ENCODE results near the gene TLE4. TPM values are rescaled to one million over a fixed set of nuclear protein-coding genes. Genes with fewer than 3 reads are reported as not detected.

Gene TLE4
- total and polyA plus RNA-seq, 7 experiments from 2014 or later, result 21.0 to 196 (median 102) TPM

DNA sequence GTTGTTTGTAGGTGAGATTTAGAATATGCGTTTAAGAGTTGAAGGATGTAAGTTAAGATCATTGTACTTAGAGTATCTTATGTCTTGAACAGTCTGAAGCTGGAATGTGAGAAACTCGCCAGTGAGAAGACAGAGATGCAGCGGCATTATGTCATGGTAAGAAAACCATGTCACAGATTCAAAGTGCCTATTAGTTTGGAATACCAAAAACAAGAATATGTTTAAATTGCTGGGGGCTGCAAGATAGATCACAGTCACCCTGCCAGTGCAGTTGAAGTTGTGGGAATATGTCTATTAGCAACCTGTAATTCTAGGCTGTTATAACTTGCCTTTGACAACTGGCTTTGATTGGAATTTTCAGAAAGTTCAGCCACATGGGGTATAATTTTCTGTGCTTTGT lies 3.0 kb downstream of the TLE4 start:
- Mint-ChIP-seq H3K27me3 (peaks cover 0 to 17% (median 0%) of the 10 kb centered on the region in 5 donors), H3K4me1 (peaks cover 43 to 72% (median 62%) of the 10 kb centered on the region in 7 donors), H3K4me3 (peak overlapping the region in 7 of 10 donors; percentile 26 to 95 (median 91)), H3K27ac (peak overlapping the region in 6 of 9 donors; percentile 44 to 97 (median 94)), H3K36me3 (peaks cover 0 to 20% (median 3%) of the 10 kb centered on the region in 5 donors), H3K9me3 (peaks cover 0 to 4% (median 0%) of the 10 kb centered on the region in 11 donors)
- H3K27ac ChIP-seq (ENCODE audit: low read depth, low read length), result no peak overlapping the region
- ChIA-PET POLR2A (no interaction called here), CTCF (no interaction called here)
- intact Hi-C loops (cut with micrococcal nuclease), result loop anchor here (5.0 to 10.0 kb wide), 8 partner anchors 102 to 1542 kb away; partner anchors contain the start of gene GNAQ (in 1 of the 2)
- no peaks in the 10 kb centered on the region for H3K27me3 ChIP-seq (ENCODE audit: control insufficient read depth in 2 of 2, insufficient read depth in 2 of 2, low read length in 2 of 2)
- H3K4me3 ChIP-seq (ENCODE audit: low read length), result peak overlapping the region; percentile 70
- ATAC-seq, result no peak
- DNase-seq, result no peak
- H3K9me3 ChIP-seq (ENCODE audit: control insufficient read depth in 2 of 3, low read length in 3 of 3), result no peaks in the 10 kb centered on the region
- H3K4me1 ChIP-seq (ENCODE audit: control insufficient read depth in 2 of 2, insufficient read depth in 2 of 2, low read length in 2 of 2), result peaks cover 18 to 34% of the 10 kb centered on the region in 2 donors
- peaks cover 0 to 9% (median 0%) of the 10 kb centered on the region in 3 experiments for H3K36me3 ChIP-seq (ENCODE audit: control insufficient read depth in 2 of 3, insufficient read depth in 3 of 3, low read length in 3 of 3)

GRCh38 chr9:79575547-79575946 lies 3.8 kb downstream of the TLE4 start:
- intact Hi-C loops (cut with micrococcal nuclease), result loop anchor here in 1 of 2 donors (10.0 kb wide), 1 partner anchor 1501 kb away; no protein-coding TSS in a partner anchor
- peaks cover 0 to 25% (median 5%) of the 10 kb centered on the region in 5 donors for H3K36me3 Mint-ChIP-seq
- peaks cover 25 to 34% of the 10 kb centered on the region in 2 donors for H3K4me1 ChIP-seq (ENCODE audit: control insufficient read depth in 2 of 2, insufficient read depth in 2 of 2, low read length in 2 of 2)
- no peaks in the 10 kb centered on the region for H3K9me3 ChIP-seq (ENCODE audit: control insufficient read depth in 2 of 3, low read length in 3 of 3)
- DNase-seq, result no peak
- ATAC-seq, result no peak
- peak overlapping the region in 8 of 10 donors; percentile 3 to 62 (median 25) for H3K4me3 Mint-ChIP-seq
- peaks cover 0 to 9% (median 0%) of the 10 kb centered on the region in 3 experiments for H3K36me3 ChIP-seq (ENCODE audit: control insufficient read depth in 2 of 3, insufficient read depth in 3 of 3, low read length in 3 of 3)
- peaks cover 0 to 4% (median 0%) of the 10 kb centered on the region in 11 donors for H3K9me3 Mint-ChIP-seq
- peaks cover 47 to 72% (median 67%) of the 10 kb centered on the region in 7 donors for H3K4me1 Mint-ChIP-seq
- no peak overlapping the region for H3K27ac ChIP-seq (ENCODE audit: low read depth, low read length)
- ChIA-PET CTCF (no interaction called here), POLR2A (no interaction called here)
- H3K27me3 Mint-ChIP-seq, result peaks cover 0 to 9% (median 0%) of the 10 kb centered on the region in 5 donors
- H3K4me3 ChIP-seq (ENCODE audit: low read length), result no peak overlapping the region
- no peaks in the 10 kb centered on the region for H3K27me3 ChIP-seq (ENCODE audit: control insufficient read depth in 2 of 2, insufficient read depth in 2 of 2, low read length in 2 of 2)
- peak overlapping the region in 8 of 9 donors; percentile 0 to 89 (median 35) for H3K27ac Mint-ChIP-seq

GRCh38 chr9:79577969-79578723 lies 6.4 kb downstream of the TLE4 start:
- no peak for ATAC-seq
- POLR2A ChIA-PET, result interaction anchor here (0.6 to 1.4 kb wide), 2 partner anchors 8 to 15 kb away, joined by 3 to 5 read pairs; no protein-coding TSS in a partner anchor
- Mint-ChIP-seq H3K9me3 (peaks cover 0 to 4% (median 0%) of the 10 kb centered on the region in 11 donors), H3K4me3 (peak overlapping the region in 7 of 10 donors; percentile 3 to 33 (median 26)), H3K27ac (peak overlapping the region in 8 of 9 donors; percentile 37 to 89 (median 74)), H3K27me3 (peaks cover 0 to 9% (median 0%) of the 10 kb centered on the region in 5 donors), H3K36me3 (peaks cover 0 to 25% (median 7%) of the 10 kb centered on the region in 5 donors), H3K4me1 (peaks cover 70 to 97% (median 93%) of the 10 kb centered on the region in 7 donors)
- Histone ChIP-seq H3K27ac (ENCODE audit: low read depth, low read length) (no peak overlapping the region), H3K27me3 (ENCODE audit: control insufficient read depth in 2 of 2, insufficient read depth in 2 of 2, low read length in 2 of 2) (no peaks in the 10 kb centered on the region), H3K9me3 (ENCODE audit: control insufficient read depth in 2 of 3, low read length in 3 of 3) (no peaks in the 10 kb centered on the region), H3K4me3 (ENCODE audit: low read length) (no peak overlapping the region), H3K36me3 (ENCODE audit: control insufficient read depth in 2 of 3, insufficient read depth in 3 of 3, low read length in 3 of 3) (peaks cover 0 to 4% (median 0%) of the 10 kb centered on the region in 3 experiments), H3K4me1 (ENCODE audit: control insufficient read depth in 2 of 2, insufficient read depth in 2 of 2, low read length in 2 of 2) (peaks cover 50 to 60% of the 10 kb centered on the region in 2 donors)
- DNase-seq, result no peak
- CTCF ChIA-PET, result no interaction called here
- intact Hi-C loops (cut with micrococcal nuclease), result loop anchor here in 1 of 2 donors (10.0 kb wide), 1 partner anchor 1503 kb away; no protein-coding TSS in a partner anchor

DNA sequence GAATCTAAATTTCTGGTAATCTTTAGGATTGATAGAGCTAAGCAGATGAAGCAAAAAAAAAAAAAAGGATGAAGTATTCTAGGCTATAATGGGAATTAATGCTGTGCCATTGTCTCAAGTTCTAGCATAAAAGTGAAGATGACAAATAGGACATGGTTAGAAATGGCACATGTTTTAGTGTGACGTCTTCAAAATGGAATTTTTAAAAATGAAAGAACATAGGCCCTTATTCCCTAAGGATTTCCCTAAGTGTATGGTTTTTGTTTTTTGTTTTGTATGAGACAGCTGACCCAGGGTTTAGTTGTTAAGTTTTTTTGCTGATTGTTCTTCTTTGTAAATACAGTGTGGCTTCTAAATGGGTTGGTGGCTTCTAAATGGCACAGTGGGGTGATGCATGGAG lies 7.1 kb downstream of the TLE4 start:
- peaks cover 73 to 100% (median 96%) of the 10 kb centered on the region in 7 donors for H3K4me1 Mint-ChIP-seq
- H3K27ac ChIP-seq (ENCODE audit: low read depth, low read length), result no peak overlapping the region
- H3K27me3 Mint-ChIP-seq, result peaks cover 0 to 5% (median 0%) of the 10 kb centered on the region in 5 donors
- H3K36me3 ChIP-seq (ENCODE audit: control insufficient read depth in 2 of 3, insufficient read depth in 3 of 3, low read length in 3 of 3), result no peaks in the 10 kb centered on the region
- no peaks in the 10 kb centered on the region for H3K9me3 ChIP-seq (ENCODE audit: control insufficient read depth in 2 of 3, low read length in 3 of 3)
- H3K4me3 Mint-ChIP-seq, result peak overlapping the region in 4 of 10 donors; percentile 0 to 32 (median 14)
- DNase-seq, result no peak
- H3K27me3 ChIP-seq (ENCODE audit: control insufficient read depth in 2 of 2, insufficient read depth in 2 of 2, low read length in 2 of 2), result no peaks in the 10 kb centered on the region
- no peaks in the 10 kb centered on the region for H3K9me3 Mint-ChIP-seq
- no peak overlapping the region for H3K4me3 ChIP-seq (ENCODE audit: low read length)
- H3K27ac Mint-ChIP-seq, result peak overlapping the region in 8 of 9 donors; percentile 11 to 89 (median 60)
- no peak for ATAC-seq
- intact Hi-C loops (cut with micrococcal nuclease), result loop anchor here in 1 of 2 donors (10.0 kb wide), 1 partner anchor 1504 kb away; no protein-coding TSS in a partner anchor
- H3K4me1 ChIP-seq (ENCODE audit: control insufficient read depth in 2 of 2, insufficient read depth in 2 of 2, low read length in 2 of 2), result peaks cover 55 to 63% of the 10 kb centered on the region in 2 donors
- ChIA-PET CTCF (no interaction called here), POLR2A (interaction anchor here (1.4 kb wide), 1 partner anchor 14 kb away, joined by 5 read pairs; no protein-coding TSS in a partner anchor)
- peaks cover 0 to 22% (median 2%) of the 10 kb centered on the region in 5 donors for H3K36me3 Mint-ChIP-seq

DNA sequence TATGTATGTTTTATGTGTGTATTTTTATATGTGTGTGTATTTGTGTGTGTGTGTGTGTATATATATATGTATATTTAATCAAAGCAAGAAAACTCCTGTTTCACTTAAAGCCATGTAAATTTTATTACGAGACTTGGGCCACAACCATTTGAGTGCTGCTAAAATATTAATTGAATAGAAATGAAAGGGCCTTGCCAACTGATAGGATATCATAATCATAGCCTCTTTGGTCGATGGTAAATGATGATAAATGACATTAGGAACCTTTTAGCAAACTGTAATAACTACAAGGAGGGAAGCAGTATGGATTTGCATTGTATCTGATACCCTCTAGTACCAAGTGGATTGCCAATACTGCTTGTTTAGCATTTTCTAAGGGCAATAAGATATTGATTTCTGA lies 7.9 kb downstream of the TLE4 start:
- intact Hi-C loops (cut with micrococcal nuclease), result loop anchor here in 1 of 2 donors (10.0 kb wide), 1 partner anchor 1505 kb away; no protein-coding TSS in a partner anchor
- Mint-ChIP-seq H3K27me3 (no peaks in the 10 kb centered on the region), H3K36me3 (peaks cover 0 to 21% (median 0%) of the 10 kb centered on the region in 5 donors), H3K4me3 (peak overlapping the region in 1 of 10 donors; percentile 14), H3K4me1 (peaks cover 73 to 100% (median 96%) of the 10 kb centered on the region in 7 donors), H3K9me3 (no peaks in the 10 kb centered on the region), H3K27ac (peak overlapping the region in 5 of 9 donors; percentile 11 to 92 (median 63))
- H3K4me1 ChIP-seq (ENCODE audit: control insufficient read depth in 2 of 2, insufficient read depth in 2 of 2, low read length in 2 of 2), result peaks cover 57 to 63% of the 10 kb centered on the region in 2 donors
- no peak overlapping the region for H3K27ac ChIP-seq (ENCODE audit: low read depth, low read length)
- H3K9me3 ChIP-seq (ENCODE audit: control insufficient read depth in 2 of 3, low read length in 3 of 3), result no peaks in the 10 kb centered on the region
- DNase-seq (no peak), ATAC-seq (no peak)
- H3K27me3 ChIP-seq (ENCODE audit: control insufficient read depth in 2 of 2, insufficient read depth in 2 of 2, low read length in 2 of 2), result no peaks in the 10 kb centered on the region
- H3K36me3 ChIP-seq (ENCODE audit: control insufficient read depth in 2 of 3, insufficient read depth in 3 of 3, low read length in 3 of 3), result no peaks in the 10 kb centered on the region
- ChIA-PET CTCF (no interaction called here), POLR2A (interaction anchor here (1.0 to 1.4 kb wide), 3 partner anchors 8 to 13 kb away, joined by 3 to 8 read pairs (median 5); partner anchors contain the start of gene TLE4)
- no peak overlapping the region for H3K4me3 ChIP-seq (ENCODE audit: low read length)

- H3K27me3 ChIP-seq (ENCODE audit: control insufficient read depth in 2 of 2, insufficient read depth in 2 of 2, low read length in 2 of 2), result no peaks in the 10 kb centered on the region
- POLR2A ChIA-PET, result interaction anchor here (1.0 to 1.4 kb wide), 2 partner anchors 8 to 10 kb away, joined by 3 to 8 read pairs; partner anchors contain the start of gene TLE4
- CTCF ChIA-PET, result no interaction called here
- no peak overlapping the region for H3K27ac ChIP-seq (ENCODE audit: low read depth, low read length)
- intact Hi-C loops (cut with micrococcal nuclease), result no loop called here
- Mint-ChIP-seq H3K4me1 (peaks cover 72 to 100% (median 97%) of the 10 kb centered on the region in 7 donors), H3K27me3 (no peaks in the 10 kb centered on the region), H3K4me3 (peak overlapping the region in 7 of 10 donors; percentile 0 to 77 (median 67)), H3K27ac (peak overlapping the region in 8 of 9 donors; percentile 45 to 92 (median 79)), H3K9me3 (no peaks in the 10 kb centered on the region), H3K36me3 (peaks cover 0 to 18% (median 0%) of the 10 kb centered on the region in 5 donors)
- no peaks in the 10 kb centered on the region for H3K36me3 ChIP-seq (ENCODE audit: control insufficient read depth in 2 of 3, insufficient read depth in 3 of 3, low read length in 3 of 3)
- no peaks in the 10 kb centered on the region for H3K9me3 ChIP-seq (ENCODE audit: control insufficient read depth in 2 of 3, low read length in 3 of 3)
- H3K4me1 ChIP-seq (ENCODE audit: control insufficient read depth in 2 of 2, insufficient read depth in 2 of 2, low read length in 2 of 2), result peaks cover 54 to 65% of the 10 kb centered on the region in 2 donors
- DNase-seq, result no peak
- no peak for ATAC-seq
- H3K4me3 ChIP-seq (ENCODE audit: low read length), result no peak overlapping the region
Observed at GRCh38 chr9:79580055-79580454, 8.3 kb downstream of the TLE4 start.

Measured in naive thymus-derived CD4-positive, alpha-beta T cell (primary cell).